ENCODE data around the gene EVI5L.
"Not testable (repeated sequence)": the region's sequence is repeated elsewhere in the genome, so short reads cannot be mapped to it uniquely, and the experiment has no call there.

DNA sequence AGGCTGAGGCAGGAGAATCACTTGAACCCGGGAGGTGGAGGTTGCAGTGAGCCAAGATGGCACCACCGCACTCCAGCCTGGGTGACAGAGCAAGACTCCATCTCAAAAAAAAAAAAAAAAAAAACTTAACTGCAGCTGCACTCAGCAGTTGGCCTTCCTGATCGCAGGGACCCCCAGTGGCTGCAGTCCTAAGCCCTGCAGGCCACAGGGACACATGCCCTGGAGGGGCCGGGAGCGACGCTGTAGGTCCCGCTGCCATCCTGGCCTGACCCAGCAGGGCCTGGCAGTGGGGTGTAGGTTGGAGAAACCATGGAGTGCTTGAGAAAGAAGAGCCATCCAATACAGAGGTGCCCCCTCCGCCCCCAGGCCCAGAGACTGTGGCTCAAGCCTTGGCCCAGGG is 29.1 kb downstream of the EVI5L start:
- TF ChIP-seq, protein P1, sequence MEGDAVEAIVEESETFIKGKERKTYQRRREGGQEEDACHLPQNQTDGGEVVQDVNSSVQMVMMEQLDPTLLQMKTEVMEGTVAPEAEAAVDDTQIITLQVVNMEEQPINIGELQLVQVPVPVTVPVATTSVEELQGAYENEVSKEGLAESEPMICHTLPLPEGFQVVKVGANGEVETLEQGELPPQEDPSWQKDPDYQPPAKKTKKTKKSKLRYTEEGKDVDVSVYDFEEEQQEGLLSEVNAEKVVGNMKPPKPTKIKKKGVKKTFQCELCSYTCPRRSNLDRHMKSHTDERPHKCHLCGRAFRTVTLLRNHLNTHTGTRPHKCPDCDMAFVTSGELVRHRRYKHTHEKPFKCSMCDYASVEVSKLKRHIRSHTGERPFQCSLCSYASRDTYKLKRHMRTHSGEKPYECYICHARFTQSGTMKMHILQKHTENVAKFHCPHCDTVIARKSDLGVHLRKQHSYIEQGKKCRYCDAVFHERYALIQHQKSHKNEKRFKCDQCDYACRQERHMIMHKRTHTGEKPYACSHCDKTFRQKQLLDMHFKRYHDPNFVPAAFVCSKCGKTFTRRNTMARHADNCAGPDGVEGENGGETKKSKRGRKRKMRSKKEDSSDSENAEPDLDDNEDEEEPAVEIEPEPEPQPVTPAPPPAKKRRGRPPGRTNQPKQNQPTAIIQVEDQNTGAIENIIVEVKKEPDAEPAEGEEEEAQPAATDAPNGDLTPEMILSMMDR (IDR thresholded peaks at IDR 0.05): not testable (repeated sequence)
- TF ChIP-seq POLR2A (IDR thresholded peaks at IDR 0.05); POLR2AphosphoS5 (IDR thresholded peaks at IDR 0.05; ENCODE audit: insufficient read depth in 1 of 2, low read depth in 1 of 2): not testable (repeated sequence)
